ENCODE data around the gene COX10. TPM values are rescaled to one million over a fixed set of nuclear protein-coding genes. Genes with fewer than 3 reads are reported as not detected.

The COX10 gene
- total RNA-seq, 5 donors from 2014 or later (not counting 1 experiment from before 2014, with no cell fraction given): 14.8 to 18.0 (median 16.3) TPM

DNA sequence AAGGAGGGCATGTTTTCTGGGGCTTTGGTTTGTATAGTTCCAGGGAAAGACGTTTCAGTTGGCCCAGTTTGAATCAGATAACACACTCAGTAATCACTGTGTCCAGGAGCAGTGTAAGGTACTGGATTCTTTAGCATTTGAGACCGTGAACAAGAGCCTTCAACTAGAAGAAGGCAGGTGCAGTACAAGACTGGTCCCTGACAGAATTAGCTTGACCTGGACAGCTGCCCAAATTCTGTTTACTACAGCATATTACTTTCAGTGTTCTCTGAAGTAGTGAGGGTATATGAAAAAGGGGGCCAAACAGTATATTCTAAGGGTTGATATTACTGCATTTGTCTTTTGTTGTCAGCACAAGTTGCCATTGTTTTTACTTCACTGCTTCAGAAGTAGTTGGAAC, 81.3 kb downstream of the COX10 start:
- H3K4me1 Mint-ChIP-seq: peaks cover 36 to 44% (median 38%) of the 10 kb centered on the region in 3 donors
- no CpG with 5 or more reads among the region's 2 CpGs for WGBS (ENCODE audit: insufficient coverage)
- ATAC-seq (replicated peaks in 1 of 4) (no peak), DNase-seq (no peak)
- Histone ChIP-seq H3K27me3 (replicated peaks in 1 of 2; ENCODE audit: control insufficient read depth in 2 of 2, extremely low read depth in 1 of 2, insufficient read depth in 2 of 2, low read length in 1 of 2) (no peaks in the 10 kb centered on the region), H3K4me1 (ENCODE audit: control insufficient read depth in 1 of 2, extremely low read depth in 1 of 2, insufficient read depth in 2 of 2, low read length in 2 of 2) (no peaks in the 10 kb centered on the region), H3K4me3 (ENCODE audit: control insufficient read depth in 1 of 2, extremely low read depth in 1 of 2, low read length in 1 of 2) (no peak overlapping the region), H3K36me3 (ENCODE audit: control insufficient read depth in 2 of 2, extremely low read depth in 1 of 2, insufficient read depth in 1 of 2, low read length in 1 of 2) (no peaks in the 10 kb centered on the region), H3K9me3 (no peaks in the 10 kb centered on the region), H3K27ac (ENCODE audit: low read length) (no peak overlapping the region)
- CTCF ChIA-PET: no interaction called here
- H3K4me3 Mint-ChIP-seq: no peak overlapping the region
- POLR2A ChIA-PET: no interaction called here
- peaks cover 0 to 5% (median 0%) of the 10 kb centered on the region in 3 donors for H3K9me3 Mint-ChIP-seq
- peak overlapping the region in 1 of 2 donors; percentile 65 for H3K27ac Mint-ChIP-seq
- peaks cover 30% of the 10 kb centered on the region for H3K36me3 Mint-ChIP-seq
- H3K27me3 Mint-ChIP-seq: no peaks in the 10 kb centered on the region

DNA sequence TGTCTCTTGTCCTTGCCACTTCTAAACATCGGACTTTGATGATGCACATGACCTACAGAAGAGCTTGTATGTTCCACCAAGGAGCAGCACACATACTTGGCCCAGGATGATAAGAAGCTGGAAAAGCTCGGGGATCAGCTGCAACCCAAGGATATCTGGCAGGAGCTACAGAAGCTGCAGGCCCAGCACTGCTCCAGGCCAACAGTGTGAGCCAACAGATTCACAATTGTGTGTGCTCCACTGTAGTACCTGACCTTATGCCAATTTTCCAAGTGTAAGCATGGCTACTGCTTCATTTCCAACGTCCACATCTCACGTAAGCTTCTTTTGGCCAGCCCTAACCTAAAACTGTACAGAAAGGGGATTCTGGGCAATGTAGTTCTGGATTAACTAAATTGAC, 83.4 kb downstream of the COX10 start:
- Mint-ChIP-seq H3K4me3 (no peak overlapping the region), H3K9me3 (peaks cover 0 to 5% (median 0%) of the 10 kb centered on the region in 3 donors), H3K27ac (no peak overlapping the region), H3K4me1 (peaks cover 43 to 47% (median 45%) of the 10 kb centered on the region in 3 donors), H3K27me3 (no peaks in the 10 kb centered on the region), H3K36me3 (peaks cover 31% of the 10 kb centered on the region)
- Histone ChIP-seq H3K36me3 (ENCODE audit: control insufficient read depth in 2 of 2, extremely low read depth in 1 of 2, insufficient read depth in 1 of 2, low read length in 1 of 2) (no peaks in the 10 kb centered on the region), H3K9me3 (no peaks in the 10 kb centered on the region), H3K27ac (ENCODE audit: low read length) (no peak overlapping the region), H3K27me3 (replicated peaks in 1 of 2; ENCODE audit: control insufficient read depth in 2 of 2, extremely low read depth in 1 of 2, insufficient read depth in 2 of 2, low read length in 1 of 2) (no peaks in the 10 kb centered on the region), H3K4me3 (ENCODE audit: control insufficient read depth in 1 of 2, extremely low read depth in 1 of 2, low read length in 1 of 2) (no peak overlapping the region), H3K4me1 (ENCODE audit: control insufficient read depth in 1 of 2, extremely low read depth in 1 of 2, insufficient read depth in 2 of 2, low read length in 2 of 2) (peaks cover 0 to 3% of the 10 kb centered on the region in 2 experiments)
- ChIA-PET CTCF (no interaction called here), POLR2A (no interaction called here)
- ATAC-seq (replicated peaks in 1 of 4) (no peak), DNase-seq (no peak)
- 95% methylated on average over 2 of the region's 4 CpGs for whole genome bisulfite sequencing (ENCODE audit: insufficient coverage)

DNA sequence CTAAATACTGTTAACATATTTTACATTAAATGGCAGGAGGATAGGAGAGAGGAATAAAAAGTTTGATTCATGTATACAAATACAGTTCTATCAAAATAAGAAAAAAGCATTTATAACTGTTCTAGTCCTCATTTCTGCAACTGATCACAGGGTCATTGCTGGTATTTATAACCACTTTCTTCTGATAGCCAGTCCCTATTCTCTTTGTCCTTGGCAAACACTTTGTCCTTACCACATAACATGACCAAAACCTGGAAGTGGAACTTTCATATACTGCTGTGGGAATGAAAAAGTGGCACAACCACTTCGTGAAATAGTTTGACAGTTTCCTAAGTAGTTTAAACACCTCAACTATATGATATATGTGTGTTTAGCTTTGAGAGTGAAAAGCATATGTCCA, 84.1 kb downstream of the COX10 start:
- Histone ChIP-seq H3K36me3 (ENCODE audit: control insufficient read depth in 2 of 2, extremely low read depth in 1 of 2, insufficient read depth in 1 of 2, low read length in 1 of 2) (no peaks in the 10 kb centered on the region), H3K9me3 (no peaks in the 10 kb centered on the region), H3K27ac (ENCODE audit: low read length) (no peak overlapping the region), H3K4me1 (ENCODE audit: control insufficient read depth in 1 of 2, extremely low read depth in 1 of 2, insufficient read depth in 2 of 2, low read length in 2 of 2) (peaks cover 0 to 3% of the 10 kb centered on the region in 2 experiments), H3K27me3 (replicated peaks in 1 of 2; ENCODE audit: control insufficient read depth in 2 of 2, extremely low read depth in 1 of 2, insufficient read depth in 2 of 2, low read length in 1 of 2) (no peaks in the 10 kb centered on the region), H3K4me3 (ENCODE audit: control insufficient read depth in 1 of 2, extremely low read depth in 1 of 2, low read length in 1 of 2) (no peak overlapping the region)
- peaks cover 40 to 47% (median 45%) of the 10 kb centered on the region in 3 donors for H3K4me1 Mint-ChIP-seq
- POLR2A ChIA-PET: no interaction called here
- CTCF ChIA-PET: no interaction called here
- H3K36me3 Mint-ChIP-seq: peaks cover 31% of the 10 kb centered on the region
- ATAC-seq (replicated peaks in 1 of 4): no peak
- no peak overlapping the region for H3K4me3 Mint-ChIP-seq
- H3K27ac Mint-ChIP-seq: no peak overlapping the region
- no CpG with 5 or more reads among the region's 1 CpG for WGBS (ENCODE audit: insufficient coverage)
- no peak for DNase-seq
- H3K27me3 Mint-ChIP-seq: no peaks in the 10 kb centered on the region
- peaks cover 0 to 5% (median 0%) of the 10 kb centered on the region in 3 donors for H3K9me3 Mint-ChIP-seq

DNA sequence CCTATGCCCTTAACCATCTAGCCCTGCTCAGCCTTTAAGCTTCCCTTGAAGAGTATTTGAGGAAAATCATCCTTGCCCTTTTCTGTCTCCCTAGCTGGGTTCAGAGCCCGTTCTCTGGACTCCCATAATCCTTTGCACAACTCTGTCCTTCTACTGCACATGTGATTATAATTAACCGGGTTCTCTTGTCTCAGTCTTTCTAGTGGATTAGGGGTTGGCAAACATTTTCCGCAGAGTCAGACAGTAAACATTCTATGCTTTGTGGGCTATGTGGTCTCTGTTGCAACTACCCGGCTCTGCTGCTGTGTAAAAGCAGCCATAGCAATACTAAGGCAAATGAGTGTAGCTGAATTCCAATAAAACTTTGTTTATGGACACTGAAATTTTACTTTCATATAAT, 87.4 kb downstream of the COX10 start:
- POLR2A ChIA-PET: no interaction called here
- Histone ChIP-seq H3K4me3 (ENCODE audit: control insufficient read depth in 1 of 2, extremely low read depth in 1 of 2, low read length in 1 of 2) (no peak overlapping the region), H3K27me3 (replicated peaks in 1 of 2; ENCODE audit: control insufficient read depth in 2 of 2, extremely low read depth in 1 of 2, insufficient read depth in 2 of 2, low read length in 1 of 2) (no peaks in the 10 kb centered on the region), H3K27ac (ENCODE audit: low read length) (no peak overlapping the region), H3K36me3 (ENCODE audit: control insufficient read depth in 2 of 2, extremely low read depth in 1 of 2, insufficient read depth in 1 of 2, low read length in 1 of 2) (no peaks in the 10 kb centered on the region), H3K4me1 (ENCODE audit: control insufficient read depth in 1 of 2, extremely low read depth in 1 of 2, insufficient read depth in 2 of 2, low read length in 2 of 2) (peaks cover 0 to 3% of the 10 kb centered on the region in 2 experiments), H3K9me3 (no peaks in the 10 kb centered on the region)
- peaks cover 48% of the 10 kb centered on the region for H3K36me3 Mint-ChIP-seq
- ATAC-seq (replicated peaks in 1 of 4): no peak
- CTCF ChIA-PET: no interaction called here
- peaks cover 19 to 29% (median 27%) of the 10 kb centered on the region in 3 donors for H3K4me1 Mint-ChIP-seq
- H3K4me3 Mint-ChIP-seq: no peak overlapping the region
- no peak for DNase-seq
- WGBS (ENCODE audit: insufficient coverage): no CpG with 5 or more reads among the region's 4 CpGs
- no peaks in the 10 kb centered on the region for H3K27me3 Mint-ChIP-seq
- H3K9me3 Mint-ChIP-seq: peaks cover 0 to 5% (median 0%) of the 10 kb centered on the region in 3 donors
- no peak overlapping the region for H3K27ac Mint-ChIP-seq

DNA sequence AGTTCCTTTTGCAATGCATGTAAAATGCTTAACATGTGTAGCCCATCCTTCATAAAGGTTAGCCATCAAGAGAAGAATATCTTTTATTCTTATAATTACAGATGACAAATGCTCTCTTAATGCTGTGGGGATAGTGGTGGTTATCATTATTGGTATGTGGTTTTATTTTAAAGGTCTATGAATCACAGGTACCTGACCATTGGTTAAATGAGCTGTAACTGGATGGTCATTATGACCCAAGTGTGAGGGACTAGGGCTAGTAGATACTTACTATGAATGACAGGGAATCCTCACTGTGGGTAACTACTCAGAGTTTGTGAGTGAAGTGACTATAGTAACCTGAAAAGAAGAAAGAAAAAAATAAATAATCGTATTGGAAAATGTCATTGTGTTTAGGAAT, 88.5 kb downstream of the COX10 start:
- H3K9me3 Mint-ChIP-seq: peaks cover 0 to 5% (median 0%) of the 10 kb centered on the region in 3 donors
- no peak for ATAC-seq (replicated peaks in 1 of 4)
- Histone ChIP-seq H3K4me3 (ENCODE audit: control insufficient read depth in 1 of 2, extremely low read depth in 1 of 2, low read length in 1 of 2) (no peak overlapping the region), H3K36me3 (ENCODE audit: control insufficient read depth in 2 of 2, extremely low read depth in 1 of 2, insufficient read depth in 1 of 2, low read length in 1 of 2) (no peaks in the 10 kb centered on the region), H3K9me3 (no peaks in the 10 kb centered on the region), H3K27me3 (replicated peaks in 1 of 2; ENCODE audit: control insufficient read depth in 2 of 2, extremely low read depth in 1 of 2, insufficient read depth in 2 of 2, low read length in 1 of 2) (no peaks in the 10 kb centered on the region), H3K27ac (ENCODE audit: low read length) (no peak overlapping the region), H3K4me1 (ENCODE audit: control insufficient read depth in 1 of 2, extremely low read depth in 1 of 2, insufficient read depth in 2 of 2, low read length in 2 of 2) (peaks cover 0 to 3% of the 10 kb centered on the region in 2 experiments)
- peaks cover 12 to 21% (median 18%) of the 10 kb centered on the region in 3 donors for H3K4me1 Mint-ChIP-seq
- peaks cover 45% of the 10 kb centered on the region for H3K36me3 Mint-ChIP-seq
- no peak for DNase-seq
- no CpG with 5 or more reads among the region's 1 CpG for WGBS (ENCODE audit: insufficient coverage)
- ChIA-PET CTCF (interaction anchor here in 1 of 2 donors (1.1 kb wide), 1 partner anchor 9 kb away, joined by 5 read pairs; no protein-coding TSS in a partner anchor), POLR2A (no interaction called here)
- H3K27me3 Mint-ChIP-seq: no peaks in the 10 kb centered on the region
- no peak overlapping the region for H3K4me3 Mint-ChIP-seq
- H3K27ac Mint-ChIP-seq: no peak overlapping the region

DNA sequence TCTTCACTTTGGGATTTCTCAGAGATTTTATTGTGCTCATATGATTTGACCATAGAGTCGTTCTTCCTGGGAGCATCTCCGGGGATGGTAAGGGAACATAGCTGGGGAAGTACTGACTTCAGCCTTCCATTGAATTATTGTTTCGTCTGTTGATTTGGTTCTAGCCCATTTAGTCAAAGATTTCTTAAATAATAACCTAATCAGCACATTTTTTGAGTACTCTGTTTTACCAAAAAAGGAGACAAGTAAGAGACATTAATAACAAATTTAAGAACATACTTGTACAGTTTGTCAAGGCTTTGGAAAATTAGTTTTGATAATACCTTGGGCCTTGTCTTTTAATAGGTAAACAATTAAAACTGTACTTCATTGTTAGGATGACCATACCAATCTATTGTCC, 89.4 kb downstream of the COX10 start:
- Mint-ChIP-seq H3K9me3 (peaks cover 0 to 5% (median 0%) of the 10 kb centered on the region in 3 donors), H3K4me3 (no peak overlapping the region), H3K27me3 (no peaks in the 10 kb centered on the region), H3K4me1 (peaks cover 8 to 21% (median 17%) of the 10 kb centered on the region in 3 donors), H3K36me3 (peaks cover 42% of the 10 kb centered on the region), H3K27ac (no peak overlapping the region)
- no peak for DNase-seq
- ATAC-seq (replicated peaks in 1 of 4): no peak
- no peaks in the 10 kb centered on the region for H3K27me3 ChIP-seq (replicated peaks in 1 of 2; ENCODE audit: control insufficient read depth in 2 of 2, extremely low read depth in 1 of 2, insufficient read depth in 2 of 2, low read length in 1 of 2)
- H3K4me3 ChIP-seq (ENCODE audit: control insufficient read depth in 1 of 2, extremely low read depth in 1 of 2, low read length in 1 of 2): no peak overlapping the region
- peaks cover 0 to 3% of the 10 kb centered on the region in 2 experiments for H3K4me1 ChIP-seq (ENCODE audit: control insufficient read depth in 1 of 2, extremely low read depth in 1 of 2, insufficient read depth in 2 of 2, low read length in 2 of 2)
- H3K9me3 ChIP-seq: no peaks in the 10 kb centered on the region
- H3K36me3 ChIP-seq (ENCODE audit: control insufficient read depth in 2 of 2, extremely low read depth in 1 of 2, insufficient read depth in 1 of 2, low read length in 1 of 2): no peaks in the 10 kb centered on the region
- WGBS (ENCODE audit: insufficient coverage): 100% methylated on average over 1 of the region's 3 CpGs
- no peak overlapping the region for H3K27ac ChIP-seq (ENCODE audit: low read length)
- ChIA-PET CTCF (interaction anchor here in 1 of 2 donors (1.1 kb wide), 1 partner anchor 8 kb away, joined by 5 read pairs; no protein-coding TSS in a partner anchor), POLR2A (no interaction called here)

DNA sequence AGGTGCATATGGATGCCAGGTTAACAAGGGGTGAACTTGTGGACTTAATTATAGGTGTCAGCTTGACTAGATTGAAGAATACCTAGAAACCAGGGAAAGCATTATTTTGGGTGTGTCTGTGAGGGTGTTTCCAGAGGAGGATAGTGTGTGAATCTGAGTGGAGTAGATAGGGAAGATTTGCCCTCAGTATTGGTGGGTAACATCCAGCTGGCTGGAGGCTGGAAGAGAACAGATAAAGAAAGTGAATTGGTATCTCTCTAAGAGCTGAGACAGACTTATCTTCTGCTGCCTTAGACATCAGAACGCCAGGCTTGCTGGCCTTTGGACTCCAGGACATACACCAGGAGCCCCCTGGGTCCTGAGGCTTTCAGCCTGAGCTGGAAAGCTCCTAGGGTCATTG, 92.1 kb downstream of the COX10 start:
- Histone ChIP-seq H3K9me3 (no peaks in the 10 kb centered on the region), H3K4me3 (ENCODE audit: control insufficient read depth in 1 of 2, extremely low read depth in 1 of 2, low read length in 1 of 2) (no peak overlapping the region), H3K27ac (ENCODE audit: low read length) (no peak overlapping the region), H3K36me3 (ENCODE audit: control insufficient read depth in 2 of 2, extremely low read depth in 1 of 2, insufficient read depth in 1 of 2, low read length in 1 of 2) (no peaks in the 10 kb centered on the region), H3K4me1 (ENCODE audit: control insufficient read depth in 1 of 2, extremely low read depth in 1 of 2, insufficient read depth in 2 of 2, low read length in 2 of 2) (peaks cover 0 to 3% of the 10 kb centered on the region in 2 experiments), H3K27me3 (replicated peaks in 1 of 2; ENCODE audit: control insufficient read depth in 2 of 2, extremely low read depth in 1 of 2, insufficient read depth in 2 of 2, low read length in 1 of 2) (no peaks in the 10 kb centered on the region)
- H3K4me3 Mint-ChIP-seq: no peak overlapping the region
- POLR2A ChIA-PET: no interaction called here
- no peak for ATAC-seq (replicated peaks in 1 of 4)
- H3K4me1 Mint-ChIP-seq: peaks cover 13 to 16% (median 14%) of the 10 kb centered on the region in 3 donors
- no peaks in the 10 kb centered on the region for H3K9me3 Mint-ChIP-seq
- WGBS (ENCODE audit: insufficient coverage): 100% methylated on average over 1 of the region's 1 CpG
- H3K36me3 Mint-ChIP-seq: peaks cover 40% of the 10 kb centered on the region
- H3K27ac Mint-ChIP-seq: peak overlapping the region in 1 of 2 donors; percentile 2
- DNase-seq: no peak
- H3K27me3 Mint-ChIP-seq: no peaks in the 10 kb centered on the region
- CTCF ChIA-PET: no interaction called here

Data from T-cell (primary cell).